COLO829 (cell line): Measurements from ENCODE around the gene LACTB.

Experiments used
- DNase-seq: peaks from one replicate; pipeline ENCODE4 v3.0.0; 2012; ENCODE audit warnings: low spot score

LACTB gene

GRCh38 chr15:63133786-63134185 is 12.1 kb downstream of the LACTB start:
- DNase-seq = peak; percentile 34

GRCh38 chr15:63134245-63134985 is 12.8 kb downstream of the LACTB start:
- DNase-seq = no peak

GRCh38 chr15:63135281-63135680 is 13.6 kb downstream of the LACTB start:
- DNase-seq = no peak

GRCh38 chr15:63135804-63136203 is 14.1 kb downstream of the LACTB start:
- peak; percentile 60 for DNase-seq

GRCh38 chr15:63136742-63137141 is 15.1 kb downstream of the LACTB start:
- no peak for DNase-seq

GRCh38 chr15:63140936-63141335 is 19.3 kb downstream of the LACTB start:
- no peak for DNase-seq

- DNase-seq = no peak
Observed at GRCh38 chr15:63145426-63145825, 23.8 kb downstream of the LACTB start.

GRCh38 chr15:63146684-63147083 is 25.0 kb downstream of the LACTB start:
- DNase-seq = no peak

- DNase-seq = no peak
Observed at GRCh38 chr15:63151665-63152064, 30.0 kb downstream of the LACTB start.

- DNase-seq = no peak
Observed at GRCh38 chr15:63155486-63155885, 33.8 kb downstream of the LACTB start.

- DNase-seq = no peak
Observed at GRCh38 chr15:63156086-63156710, 34.5 kb downstream of the LACTB start.

- DNase-seq = no peak
Observed at GRCh38 chr15:63156755-63157117, 35.1 kb downstream of the LACTB start.

GRCh38 chr15:63157118-63157843 is 35.6 kb downstream of the LACTB start, which contains the start of gene RPS27L:
RPS27L (minus strand) TSS chr15:63157477; CDS start chr15:63157405, 72 bp downstream.
- peak; percentile 53 for DNase-seq

- DNase-seq = no peak
Observed at GRCh38 chr15:63157891-63158431, 36.3 kb downstream of the LACTB start.

GRCh38 chr15:63160638-63161037 is 39.0 kb downstream of the LACTB start:
- no peak for DNase-seq

GRCh38 chr15:63163217-63163616 is 41.6 kb downstream of the LACTB start:
- DNase-seq = no peak

GRCh38 chr15:63165166-63165859 is 43.7 kb downstream of the LACTB start:
- no peak for DNase-seq

- DNase-seq = no peak
Observed at GRCh38 chr15:63166219-63166618, 44.6 kb downstream of the LACTB start.

GRCh38 chr15:63169788-63170187 is 48.1 kb downstream of the LACTB start:
- DNase-seq = no peak

GRCh38 chr15:63172376-63172775 is 50.7 kb downstream of the LACTB start:
- DNase-seq = no peak

- DNase-seq = no peak
Observed at GRCh38 chr15:63172851-63173451, 51.3 kb downstream of the LACTB start.

GRCh38 chr15:63176302-63176701 is 54.6 kb downstream of the LACTB start:
- no peak for DNase-seq
